Measurements from ENCODE around the gene RANBP2.
"Not testable (repeated sequence)": the region's sequence is repeated elsewhere in the genome, so short reads cannot be mapped to it uniquely, and the experiment has no call there.

The RANBP2 gene

DNA sequence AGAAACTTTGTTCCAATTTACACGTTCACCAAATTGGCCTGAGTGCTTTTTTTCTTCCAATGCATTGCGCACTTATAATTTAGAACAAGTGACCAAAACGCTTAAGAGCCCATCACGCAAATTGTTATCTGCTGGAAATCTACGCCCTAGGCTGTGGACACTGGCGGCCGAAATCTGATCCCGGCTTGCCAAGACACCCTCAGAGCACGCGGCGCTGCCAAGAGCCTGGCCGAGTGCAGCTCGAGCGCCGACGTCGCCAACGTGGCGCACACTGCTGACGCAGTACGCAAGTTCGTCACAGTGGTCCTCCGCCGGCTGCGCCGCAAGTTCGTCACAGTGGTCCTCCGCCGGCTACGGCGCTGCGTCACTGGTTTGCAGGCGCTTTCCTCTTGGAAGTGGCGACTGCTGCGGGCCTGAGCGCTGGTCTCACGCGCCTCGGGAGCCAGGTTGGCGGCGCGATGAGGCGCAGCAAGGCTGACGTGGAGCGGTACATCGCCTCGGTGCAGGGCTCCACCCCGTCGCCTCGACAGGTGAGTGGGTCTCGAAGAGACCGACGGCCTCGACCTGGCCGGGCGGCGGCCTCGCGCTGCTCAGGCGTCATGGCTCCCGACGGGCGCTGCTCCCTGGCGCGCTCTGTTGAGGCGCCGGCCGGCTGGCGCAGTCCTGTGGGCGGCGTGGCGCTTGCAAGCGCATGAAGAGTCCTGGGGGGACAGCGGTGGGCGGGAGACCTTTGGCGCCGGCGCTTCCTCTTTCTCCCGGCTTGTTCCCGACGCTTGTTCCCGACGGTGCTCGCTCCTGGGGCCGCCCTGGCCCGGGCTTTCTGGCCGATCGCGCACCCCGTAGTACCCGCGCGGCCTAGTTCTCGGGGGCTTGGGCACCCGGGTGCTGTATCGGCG is at the start of gene RANBP2:
TSS of gene RANBP2 (plus strand) at position 334 of the 896 bp plus-strand sequence. CDS start at position 459, 125 bp downstream.
- DNase-seq (ENCODE audit: low spot score): peak; percentile 93

DNA sequence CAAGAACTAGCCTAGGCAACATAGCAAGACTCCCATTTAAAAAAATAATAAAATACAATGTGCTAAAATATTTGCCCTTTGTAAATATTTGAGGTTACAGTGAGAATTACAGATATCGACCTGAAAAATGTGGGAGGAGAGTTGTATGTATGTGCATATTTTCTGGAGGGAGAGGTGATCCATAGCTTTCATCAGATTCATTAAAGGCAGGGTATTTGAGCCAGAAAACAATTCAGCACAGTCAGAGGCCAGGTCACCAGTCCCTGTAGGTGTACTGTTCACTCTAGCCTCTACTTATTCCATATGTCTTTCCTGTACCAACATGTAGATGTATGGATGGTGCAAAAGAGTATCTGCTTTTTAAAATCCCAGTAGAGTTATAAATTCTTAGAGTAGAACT is 49.0 kb upstream of the RANBP2 start:
- not testable (repeated sequence) for DNase-seq (ENCODE audit: low spot score)

DNA sequence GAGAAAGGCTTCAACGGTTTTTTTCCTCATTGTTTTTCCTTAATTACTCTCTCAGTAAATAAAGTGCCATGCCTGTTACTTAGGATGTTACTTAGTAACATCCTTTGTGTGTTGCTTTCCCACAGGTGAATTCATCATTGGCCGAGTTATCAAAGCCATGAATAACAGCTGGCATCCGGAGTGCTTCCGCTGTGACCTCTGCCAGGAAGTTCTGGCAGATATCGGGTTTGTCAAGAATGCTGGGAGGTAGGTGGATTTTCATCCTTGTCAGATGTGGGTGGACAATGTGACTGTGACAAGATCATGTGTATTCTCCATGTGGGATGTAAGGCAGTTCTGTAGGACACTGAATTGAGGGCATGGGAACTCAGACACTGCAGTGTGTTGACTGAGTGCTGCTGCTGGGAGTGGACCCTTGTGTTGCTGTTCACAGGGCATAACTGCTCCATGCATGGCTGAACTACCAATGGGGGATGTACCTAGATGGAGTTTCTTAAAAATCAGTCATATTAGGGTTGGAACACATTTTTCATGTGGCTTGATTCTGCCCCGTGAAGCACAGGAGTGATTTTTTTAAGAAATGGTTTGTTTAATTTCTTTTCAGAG is 47.0 kb upstream of the RANBP2 start:
- DNase-seq (ENCODE audit: low spot score): not testable (repeated sequence)

DNA sequence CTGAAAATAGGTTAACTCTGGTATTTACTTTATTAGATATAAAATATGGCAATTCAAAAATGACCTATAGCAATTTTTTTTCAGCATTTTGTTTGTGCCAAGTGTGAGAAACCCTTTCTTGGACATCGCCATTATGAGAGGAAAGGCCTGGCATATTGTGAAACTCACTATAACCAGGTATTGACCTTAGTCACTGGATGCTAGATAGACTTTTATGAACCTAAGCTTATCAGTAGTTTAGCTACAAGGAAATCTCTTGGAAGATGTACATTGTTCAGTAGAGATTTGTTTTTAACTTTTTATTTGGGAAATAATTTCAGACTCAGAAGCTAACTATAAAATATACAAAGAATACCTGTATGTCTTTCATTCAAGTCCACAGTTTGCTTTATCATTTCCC is 42.8 kb upstream of the RANBP2 start:
- not testable (repeated sequence) for DNase-seq (ENCODE audit: low spot score)

DNA sequence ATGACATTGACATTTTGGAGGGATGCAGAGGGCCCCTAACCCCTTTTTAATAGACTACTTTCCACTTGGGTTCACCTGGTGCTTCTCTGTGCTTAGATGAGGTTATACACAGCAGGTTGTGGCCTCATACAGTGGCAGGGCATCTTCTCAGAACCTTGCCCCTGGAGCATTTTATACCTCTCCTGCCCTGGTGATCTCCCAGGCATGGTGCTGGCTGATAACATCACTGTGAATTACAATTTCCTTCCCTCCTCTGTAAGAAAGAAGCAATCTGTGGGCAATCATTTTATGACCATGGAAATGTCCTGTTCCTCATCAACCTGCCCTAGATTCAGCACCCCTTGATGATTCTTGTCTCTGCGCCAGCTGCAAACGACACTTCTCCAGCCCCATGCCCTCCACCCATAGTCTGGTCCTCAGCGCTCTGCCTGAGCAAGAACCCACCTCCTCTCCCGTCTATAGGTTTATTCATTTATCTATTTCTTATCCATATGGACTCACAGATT is 42.0 kb upstream of the RANBP2 start:
- not testable (repeated sequence) for DNase-seq (ENCODE audit: low spot score)

DNA sequence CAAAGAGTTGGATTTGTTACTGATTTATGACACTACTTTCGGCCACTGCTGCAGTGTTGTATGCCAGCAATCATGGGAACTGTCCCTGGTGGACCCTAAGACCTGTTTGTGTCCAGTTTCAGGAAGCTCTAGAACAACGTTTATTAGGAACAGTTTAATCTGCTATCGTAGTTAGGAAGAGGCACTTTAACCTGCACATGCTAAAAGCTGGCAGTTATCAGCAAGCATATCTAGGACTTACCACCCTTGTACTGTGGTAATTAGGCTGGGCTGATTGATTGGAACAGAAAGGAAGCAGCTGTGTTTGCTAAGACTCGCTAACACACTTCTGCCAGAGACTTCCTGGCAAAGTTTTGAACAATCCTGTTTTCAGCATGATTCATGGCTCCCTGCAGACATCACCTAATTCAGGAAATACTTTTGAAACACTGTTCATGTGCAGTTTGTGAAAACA is 41.1 kb upstream of the RANBP2 start:
- not testable (repeated sequence) for DNase-seq (ENCODE audit: low spot score)

DNA sequence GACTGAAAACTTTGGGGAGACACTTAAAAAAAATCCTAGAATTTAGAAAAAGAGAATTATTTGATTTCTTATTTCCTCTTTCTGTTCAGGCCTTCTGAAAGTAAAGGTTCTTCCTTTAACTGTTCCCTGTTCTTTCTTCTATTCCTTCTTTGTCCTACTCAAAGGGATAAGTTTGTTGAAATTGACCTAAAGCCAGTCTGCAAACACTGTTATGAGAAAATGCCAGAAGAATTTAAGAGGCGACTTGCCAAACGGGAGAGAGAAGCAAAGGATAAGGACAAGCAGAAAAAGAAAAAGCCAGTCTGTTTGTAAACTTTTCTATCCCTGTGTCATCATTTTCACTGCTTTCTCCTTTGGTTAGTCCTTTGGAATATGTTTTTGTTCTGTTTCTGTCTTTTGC is 38.5 kb upstream of the RANBP2 start:
- not testable (repeated sequence) for DNase-seq (ENCODE audit: low spot score)

DNA sequence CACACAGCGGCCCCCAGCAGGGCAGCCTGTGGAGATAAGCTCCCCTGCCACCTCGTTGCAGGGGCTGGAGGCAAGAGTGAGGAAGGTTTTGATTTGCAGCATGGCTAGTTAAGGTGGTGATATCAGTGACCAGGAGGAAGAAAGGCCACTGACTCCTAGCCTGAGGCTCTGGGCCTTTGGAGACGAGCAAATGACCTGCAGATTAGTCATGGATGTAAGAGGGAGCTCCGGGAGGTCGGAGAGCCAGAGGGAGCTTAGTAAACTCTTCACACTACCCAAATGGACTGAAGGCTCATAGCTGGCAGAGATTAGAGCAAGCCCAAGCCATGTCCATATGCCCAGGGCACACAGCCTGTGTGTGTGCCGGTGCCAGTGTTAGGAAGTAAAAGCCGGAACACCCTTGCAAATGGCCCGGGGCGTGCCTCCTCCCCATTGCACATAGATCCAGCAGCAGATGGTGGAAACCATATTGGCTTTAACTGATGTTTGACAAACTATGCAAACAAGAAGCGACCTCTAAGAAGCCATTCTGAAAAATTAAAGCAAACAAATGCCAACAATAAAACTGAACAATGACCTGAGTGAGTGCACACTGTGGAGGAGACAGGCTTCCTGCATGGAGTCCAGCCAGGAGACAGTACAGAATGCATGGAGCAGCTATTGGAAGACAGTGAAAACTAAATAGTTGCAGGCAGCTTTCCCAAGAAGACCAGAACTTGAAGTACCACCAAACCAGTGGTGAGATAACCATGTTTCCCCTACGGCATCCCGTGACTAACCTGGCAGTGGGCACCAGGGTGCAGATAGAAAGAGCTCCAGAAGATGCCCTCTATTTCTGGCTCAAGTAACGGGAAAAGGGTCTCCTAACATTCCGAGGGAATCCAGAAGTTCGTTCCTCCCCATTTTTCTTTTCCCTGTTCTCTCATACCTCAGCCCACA is 30.2 kb upstream of the RANBP2 start:
- not testable (repeated sequence) for DNase-seq (ENCODE audit: low spot score)

DNA sequence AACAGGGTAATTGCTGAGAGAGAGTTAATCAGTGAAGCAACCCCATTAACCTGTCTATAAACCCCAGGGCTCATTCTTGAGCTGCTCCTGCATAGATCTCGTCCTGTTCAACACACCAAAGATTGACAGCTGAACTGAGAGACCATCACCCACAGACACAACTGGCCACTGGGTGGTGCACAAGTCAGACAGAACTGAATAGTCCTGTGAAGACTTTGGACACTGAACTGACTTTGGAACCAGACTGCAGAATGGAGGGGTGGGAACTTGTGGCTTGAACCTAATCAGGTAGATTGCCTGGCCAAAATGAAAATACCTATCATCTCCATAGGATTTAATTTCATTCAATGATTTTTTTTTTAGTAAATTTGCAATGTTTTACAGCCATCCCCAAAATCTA is 29.3 kb upstream of the RANBP2 start:
- peak; percentile 28 for DNase-seq (ENCODE audit: low spot score)

DNA sequence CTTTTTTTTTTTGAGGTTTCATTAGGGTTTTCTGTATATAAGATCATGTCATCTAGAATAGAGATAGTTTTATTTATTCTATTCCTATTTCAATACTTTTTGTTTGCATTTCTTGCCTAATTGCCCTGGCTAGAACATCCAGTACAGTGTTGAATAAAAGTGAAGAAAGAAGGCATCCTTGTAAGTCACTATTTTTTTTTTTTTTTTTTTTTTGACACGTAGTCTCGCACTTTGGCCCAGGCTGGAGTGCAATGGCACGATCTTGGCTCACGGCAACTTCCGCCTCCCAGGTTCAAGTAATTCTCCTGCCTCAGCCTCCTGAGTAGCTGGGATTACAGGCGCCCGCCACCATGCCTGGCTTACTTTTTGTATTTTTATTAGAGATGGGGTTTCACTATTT is 27.8 kb upstream of the RANBP2 start:
- no peak for DNase-seq (ENCODE audit: low spot score)

DNA sequence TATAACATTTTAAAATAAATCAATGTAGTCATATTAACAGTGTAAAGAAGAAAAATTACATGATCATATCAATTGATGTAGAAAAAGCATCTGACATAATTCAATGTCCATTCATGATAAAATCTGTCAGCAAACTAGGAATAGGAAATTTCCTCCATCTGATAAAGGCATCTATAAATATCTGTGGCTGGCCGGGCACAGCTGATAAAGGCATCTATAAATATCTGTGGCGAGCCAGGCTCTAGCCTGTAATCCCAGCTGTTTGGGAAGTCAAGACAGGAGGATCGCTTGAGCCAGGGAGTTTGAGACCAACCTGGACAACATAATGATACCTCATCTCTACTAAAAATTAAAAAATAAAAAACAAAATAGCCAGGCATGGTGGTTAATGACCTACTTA is 18.1 kb upstream of the RANBP2 start:
- DNase-seq (ENCODE audit: low spot score): no peak

DNA sequence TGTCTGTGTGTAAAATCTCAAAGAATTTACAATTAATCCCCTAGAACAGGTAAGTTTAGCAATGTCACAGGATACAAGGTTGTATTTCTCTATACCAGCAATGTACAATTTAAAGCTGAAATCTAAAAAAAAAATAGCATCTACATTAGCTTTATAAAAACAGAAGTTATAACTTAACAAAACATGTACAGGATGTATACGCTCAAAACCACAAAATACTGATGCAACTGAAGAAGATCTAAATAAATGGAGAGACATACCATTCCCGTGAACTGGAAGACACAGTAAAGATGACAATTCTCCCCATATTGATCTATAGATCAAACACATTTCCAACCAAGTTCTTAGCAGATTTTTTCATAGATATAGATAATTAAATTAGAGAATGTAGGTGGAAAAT is 17.5 kb upstream of the RANBP2 start:
- no peak for DNase-seq (ENCODE audit: low spot score)

DNA sequence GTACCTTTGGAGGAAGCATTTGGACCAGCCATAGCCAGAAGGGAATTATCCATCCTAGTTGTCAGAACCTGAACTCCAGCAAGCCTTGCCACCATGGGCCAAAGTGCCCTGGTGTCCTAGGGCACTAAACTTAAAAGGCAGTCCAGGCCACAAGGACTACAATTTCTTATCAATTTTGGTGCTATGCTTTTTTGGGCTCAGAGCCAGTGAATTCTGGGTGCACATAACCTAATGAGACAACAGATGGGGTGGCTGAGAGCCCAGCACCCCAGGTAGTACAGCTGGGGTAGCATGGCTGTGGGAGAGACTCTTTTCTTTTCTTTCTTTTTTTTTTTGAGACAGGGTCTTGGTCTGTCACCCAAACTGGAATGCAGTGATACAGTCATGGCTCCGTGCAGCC is 14.4 kb upstream of the RANBP2 start:
- DNase-seq (ENCODE audit: low spot score): no peak

DNA sequence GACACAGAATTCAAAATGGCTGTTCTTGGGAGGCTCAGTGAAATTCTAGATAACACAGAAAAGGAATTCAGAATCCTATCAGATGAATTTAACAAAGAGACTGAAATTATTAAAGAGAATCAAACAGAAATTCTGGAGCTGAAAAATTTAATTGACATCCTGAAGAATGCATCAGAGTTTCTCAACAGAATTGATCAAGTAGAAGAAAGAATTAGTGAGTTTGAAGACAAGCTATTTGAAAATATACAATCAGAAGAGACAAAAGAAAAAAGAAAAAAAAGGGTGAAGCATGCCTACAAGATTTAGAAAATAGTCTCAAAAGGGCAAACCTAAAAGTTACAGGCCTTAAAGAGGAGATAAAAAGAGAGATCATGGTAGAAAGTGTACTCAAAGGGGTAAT is 12.0 kb upstream of the RANBP2 start:
- no peak for DNase-seq (ENCODE audit: low spot score)

DNA sequence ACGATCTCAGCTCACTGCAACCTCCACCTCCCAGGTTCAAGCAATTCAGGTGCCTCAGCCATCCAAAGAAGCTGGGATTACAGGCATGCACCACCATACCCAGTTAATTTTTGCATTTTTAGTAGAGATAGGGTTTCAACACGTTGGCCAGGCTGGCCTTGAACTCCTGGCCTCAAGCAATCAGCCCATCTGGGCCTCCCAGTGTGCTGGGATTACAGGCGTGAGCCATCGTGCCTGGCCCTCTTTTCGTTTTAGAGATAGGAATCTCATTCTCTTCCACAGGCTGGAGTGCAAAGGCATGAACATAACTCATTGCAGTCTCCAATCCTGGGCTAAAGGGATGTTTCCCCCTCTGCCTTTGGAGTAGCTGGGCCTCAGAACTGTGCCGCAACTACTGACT is 2.3 kb upstream of the RANBP2 start:
- DNase-seq (ENCODE audit: low spot score): not testable (repeated sequence)

DNA sequence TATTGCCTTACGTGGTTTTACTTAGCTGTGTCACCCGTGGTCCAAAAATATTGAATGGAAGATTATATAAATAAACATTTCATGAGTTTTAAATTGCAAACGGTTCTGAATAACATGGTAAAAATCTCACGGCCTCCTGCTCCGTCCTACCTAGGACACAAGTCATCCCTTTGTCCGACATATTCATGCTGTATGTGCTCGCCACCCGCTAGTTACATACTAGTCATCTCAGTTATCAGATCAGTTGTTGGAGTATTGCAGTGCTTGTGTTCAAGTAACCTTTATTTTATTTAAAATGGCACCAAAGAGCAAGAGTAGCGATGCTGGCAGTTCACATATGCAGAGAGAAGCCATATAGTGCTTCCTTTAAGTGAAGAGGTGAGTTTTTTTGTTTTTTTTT is 6.8 kb downstream of the RANBP2 start:
- not testable (repeated sequence) for DNase-seq (ENCODE audit: low spot score)

DNA sequence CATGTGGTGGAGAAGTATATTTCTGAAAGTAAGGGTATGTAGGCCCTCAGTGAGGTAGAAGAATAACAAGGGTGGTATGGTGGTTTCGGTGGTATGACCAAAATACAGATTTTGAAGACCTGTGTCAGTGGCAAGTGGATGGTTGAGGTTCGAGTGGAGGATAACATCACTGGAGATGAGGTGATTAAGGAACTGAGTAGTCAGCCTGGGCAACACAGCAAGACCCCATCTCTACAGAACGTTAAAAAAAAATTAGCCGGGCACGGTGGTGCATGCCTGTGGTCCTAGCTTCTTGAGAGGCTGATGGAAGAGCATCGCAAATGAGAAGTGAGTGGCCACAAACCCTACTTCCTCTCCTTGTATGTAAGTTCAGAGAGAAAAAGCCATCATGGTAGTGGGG is 15.4 kb downstream of the RANBP2 start:
- not testable (repeated sequence) for DNase-seq (ENCODE audit: low spot score)

DNA sequence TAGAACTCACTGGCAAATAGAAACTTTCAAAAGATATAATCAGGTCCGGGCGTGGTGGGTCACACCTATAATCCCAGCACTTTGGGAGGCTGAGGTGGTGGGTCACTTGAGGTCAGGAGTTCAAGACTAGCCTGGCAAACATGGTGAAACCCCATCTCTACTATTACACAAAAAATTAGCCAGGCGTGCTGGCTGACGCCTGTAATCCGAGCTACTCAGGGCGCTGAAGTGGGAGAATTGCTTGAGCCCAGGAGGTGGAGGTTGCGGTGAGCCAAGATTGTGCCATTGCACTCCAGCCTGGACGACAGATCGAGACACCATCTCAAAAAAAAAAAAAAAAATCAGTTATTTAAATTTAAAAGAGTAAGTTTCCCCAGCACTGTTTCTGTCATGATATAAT is 38.7 kb downstream of the RANBP2 start:
- DNase-seq (ENCODE audit: low spot score): not testable (repeated sequence)

DNA sequence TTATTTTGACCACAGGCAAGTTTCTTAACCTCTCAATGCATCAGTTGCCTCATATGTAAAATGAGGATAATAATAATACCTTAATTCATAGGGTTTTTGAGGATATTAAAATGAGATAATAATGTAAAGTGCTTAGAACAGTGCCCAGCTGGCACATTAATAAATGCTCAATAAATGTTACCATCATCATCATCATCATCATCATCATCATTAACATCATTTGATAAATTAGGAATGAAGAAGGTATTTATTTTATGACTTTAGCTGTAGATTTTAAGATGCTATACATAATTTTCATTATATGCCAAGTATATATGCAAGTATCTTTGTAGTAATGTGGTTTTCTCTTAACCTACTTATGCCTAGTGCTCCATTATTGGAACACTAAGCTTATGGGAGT is 43.3 kb downstream of the RANBP2 start:
- DNase-seq (ENCODE audit: low spot score): not testable (repeated sequence)

DNA sequence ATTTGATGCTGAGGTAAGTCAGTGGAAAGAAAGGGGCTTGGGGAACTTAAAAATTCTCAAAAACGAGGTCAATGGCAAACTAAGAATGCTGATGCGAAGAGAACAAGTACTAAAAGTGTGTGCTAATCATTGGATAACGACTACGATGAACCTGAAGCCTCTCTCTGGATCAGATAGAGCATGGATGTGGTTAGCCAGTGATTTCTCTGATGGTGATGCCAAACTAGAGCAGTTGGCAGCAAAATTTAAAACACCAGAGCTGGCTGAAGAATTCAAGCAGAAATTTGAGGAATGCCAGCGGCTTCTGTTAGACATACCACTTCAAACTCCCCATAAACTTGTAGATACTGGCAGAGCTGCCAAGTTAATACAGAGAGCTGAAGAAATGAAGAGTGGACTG is 47.4 kb downstream of the RANBP2 start:
- DNase-seq (ENCODE audit: low spot score): not testable (repeated sequence)

DNA sequence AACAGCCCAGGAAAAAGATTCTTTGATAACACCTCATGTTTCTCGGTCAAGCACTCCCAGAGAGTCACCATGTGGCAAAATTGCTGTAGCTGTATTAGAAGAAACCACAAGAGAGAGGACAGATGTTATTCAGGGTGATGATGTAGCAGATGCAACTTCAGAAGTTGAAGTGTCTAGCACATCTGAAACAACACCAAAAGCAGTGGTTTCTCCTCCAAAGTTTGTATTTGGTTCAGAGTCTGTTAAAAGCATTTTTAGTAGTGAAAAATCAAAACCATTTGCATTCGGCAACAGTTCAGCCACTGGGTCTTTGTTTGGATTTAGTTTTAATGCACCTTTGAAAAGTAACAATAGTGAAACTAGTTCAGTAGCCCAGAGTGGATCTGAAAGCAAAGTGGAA is 48.6 kb downstream of the RANBP2 start:
- DNase-seq (ENCODE audit: low spot score): not testable (repeated sequence)

DNA sequence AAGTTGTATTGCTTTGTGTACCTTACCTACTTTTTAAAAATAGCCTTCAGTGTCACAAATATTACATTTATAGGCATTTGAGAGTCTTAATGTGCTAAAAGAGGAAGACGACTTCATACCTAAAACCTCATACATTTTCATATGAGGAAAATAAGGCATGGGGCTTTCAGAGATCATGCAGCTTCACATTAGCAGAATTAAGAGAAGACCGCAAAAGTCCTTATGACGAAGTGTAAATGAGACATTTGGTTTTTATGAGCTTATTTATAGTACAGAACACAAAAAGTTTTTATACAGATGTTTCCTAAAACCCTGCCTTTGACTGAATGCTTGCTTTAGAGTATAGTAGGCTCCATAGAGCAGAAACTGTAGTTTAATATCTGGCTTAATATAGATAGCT is 57.2 kb downstream of the RANBP2 start:
- DNase-seq (ENCODE audit: low spot score): peak; percentile 86
